ENCODE measurements around the gene LUZP1. TPM values are rescaled to one million over a fixed set of nuclear protein-coding genes. Genes with fewer than 3 reads are reported as not detected.
"Not testable (repeated sequence)": the region's sequence is repeated elsewhere in the genome, so short reads cannot be mapped to it uniquely, and the experiment has no call there.

The LUZP1 gene
- total RNA-seq, 1 donor from 2014 or later, result 10.8 TPM

DNA sequence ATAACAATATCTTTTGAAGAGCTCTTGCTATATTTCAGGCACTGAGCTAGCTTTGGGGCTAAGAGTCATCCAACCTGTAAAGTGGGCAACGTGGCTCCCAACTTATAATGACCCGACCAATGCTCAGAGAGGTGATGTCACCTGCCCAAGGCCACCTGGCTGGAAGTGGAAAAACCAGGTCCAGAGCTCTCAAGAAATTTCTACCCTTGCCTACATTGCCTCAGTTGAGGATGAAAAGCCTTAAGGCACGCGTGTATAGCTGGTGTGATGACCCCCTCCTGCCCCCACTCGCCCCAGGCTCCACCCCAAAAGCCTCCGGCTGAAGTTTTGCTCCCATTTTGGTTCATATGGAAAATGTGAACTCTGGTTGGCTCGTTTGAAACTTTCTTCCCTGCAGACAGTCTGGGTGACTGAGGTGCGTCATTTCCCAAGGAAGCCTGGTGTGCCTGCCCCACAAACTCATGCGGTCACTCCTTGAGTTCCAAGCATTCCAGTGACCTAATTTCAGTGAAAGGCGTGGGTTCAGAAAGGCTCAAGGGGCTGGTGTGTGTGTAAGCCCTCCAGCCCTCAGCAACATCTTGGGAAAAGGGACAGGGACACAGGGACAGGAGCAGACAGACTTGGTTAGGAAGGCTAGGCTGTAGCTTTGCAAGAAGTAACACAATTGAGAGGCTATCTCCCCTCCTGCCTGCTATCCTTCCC lies 28.1 kb upstream of the LUZP1 start:
- H3K4me3 Mint-ChIP-seq, result no peak overlapping the region
- ChIA-PET CTCF (interaction anchor here (1.7 to 2.8 kb wide), 3 partner anchors 11 to 97 kb away, joined by 8 to 15 read pairs (median 11); no protein-coding TSS in a partner anchor), POLR2A (no interaction called here)
- H3K27me3 Mint-ChIP-seq, result peaks cover 14% of the 10 kb centered on the region
- ATAC-seq (ENCODE audit: low read depth), result no peak
- no peak for DNase-seq
- H3K36me3 Mint-ChIP-seq (ENCODE audit: low read depth), result no peaks in the 10 kb centered on the region
- H3K4me1 Mint-ChIP-seq, result no peaks in the 10 kb centered on the region
- no peaks in the 10 kb centered on the region for H3K9me3 Mint-ChIP-seq
- TF ChIP-seq CTCF (IDR thresholded peaks at IDR 0.05), result no peak
- no peak overlapping the region for H3K27ac Mint-ChIP-seq
- intact Hi-C loops (cut with micrococcal nuclease), result no loop called here

- Mint-ChIP-seq H3K9me3 (no peaks in the 10 kb centered on the region), H3K36me3 (ENCODE audit: low read depth) (no peaks in the 10 kb centered on the region), H3K4me1 (no peaks in the 10 kb centered on the region), H3K27ac (no peak overlapping the region), H3K27me3 (peaks cover 21% of the 10 kb centered on the region), H3K4me3 (no peak overlapping the region)
- intact Hi-C loops (cut with micrococcal nuclease), result no loop called here
- ChIA-PET POLR2A (no interaction called here), CTCF (interaction anchor here (0.7 to 2.8 kb wide), 3 partner anchors 10 to 597 kb away, joined by 5 to 15 read pairs (median 11); partner anchors contain the start of gene LYPLA2)
- ATAC-seq (ENCODE audit: low read depth) (no peak), DNase-seq (no peak)
- TF ChIP-seq CTCF (IDR thresholded peaks at IDR 0.05), result no peak
These were observed 25.7 kb upstream of the LUZP1 start for GRCh38 chr1:23194119-23194984.

DNA sequence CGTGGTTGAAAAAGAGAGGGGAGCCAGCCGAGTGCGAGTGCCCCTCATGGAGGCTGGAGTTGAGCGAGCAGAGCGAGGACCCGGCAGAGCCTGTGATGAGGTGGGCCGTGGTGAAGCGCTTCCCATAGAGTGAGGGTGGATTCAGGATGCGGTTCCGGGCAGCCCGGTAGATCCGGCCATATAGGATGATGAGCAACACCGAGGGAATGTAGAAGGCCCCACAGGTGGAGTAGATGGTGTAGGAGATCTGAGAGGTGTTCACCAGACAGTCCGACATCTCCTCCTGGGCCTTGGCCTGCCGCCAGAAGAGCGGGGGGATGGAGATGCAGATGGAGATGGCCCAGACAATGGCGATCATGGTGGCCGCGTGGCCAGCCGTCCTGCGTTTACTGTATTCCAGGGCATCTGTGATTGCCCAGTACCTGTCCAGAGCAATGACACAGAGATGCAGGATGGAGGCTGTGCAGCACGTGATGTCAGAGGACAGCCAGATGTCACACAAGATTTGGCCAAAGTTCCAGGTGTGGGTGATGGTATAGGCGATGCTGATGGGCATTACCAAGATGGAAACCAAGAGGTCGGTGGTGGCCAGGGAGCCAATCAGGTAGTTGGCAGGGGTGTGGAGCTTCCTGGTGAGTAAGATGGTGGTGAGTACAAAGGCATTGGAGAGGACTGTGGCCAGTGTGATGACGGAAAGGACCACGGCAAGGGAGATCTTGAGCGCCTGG lies 24.9 kb upstream of the LUZP1 start:
- Mint-ChIP-seq H3K4me3 (no peak overlapping the region), H3K27me3 (peaks cover 22% of the 10 kb centered on the region), H3K4me1 (no peaks in the 10 kb centered on the region), H3K27ac (no peak overlapping the region), H3K9me3 (no peaks in the 10 kb centered on the region), H3K36me3 (ENCODE audit: low read depth) (no peaks in the 10 kb centered on the region)
- CTCF ChIA-PET, result interaction anchor here (2.8 kb wide), 1 partner anchor 10 kb away, joined by 15 read pairs; no protein-coding TSS in a partner anchor
- POLR2A ChIA-PET, result no interaction called here
- no peak for ATAC-seq (ENCODE audit: low read depth)
- no peak for DNase-seq
- intact Hi-C loops (cut with micrococcal nuclease), result no loop called here
- TF ChIP-seq CTCF (IDR thresholded peaks at IDR 0.05), result no peak

DNA sequence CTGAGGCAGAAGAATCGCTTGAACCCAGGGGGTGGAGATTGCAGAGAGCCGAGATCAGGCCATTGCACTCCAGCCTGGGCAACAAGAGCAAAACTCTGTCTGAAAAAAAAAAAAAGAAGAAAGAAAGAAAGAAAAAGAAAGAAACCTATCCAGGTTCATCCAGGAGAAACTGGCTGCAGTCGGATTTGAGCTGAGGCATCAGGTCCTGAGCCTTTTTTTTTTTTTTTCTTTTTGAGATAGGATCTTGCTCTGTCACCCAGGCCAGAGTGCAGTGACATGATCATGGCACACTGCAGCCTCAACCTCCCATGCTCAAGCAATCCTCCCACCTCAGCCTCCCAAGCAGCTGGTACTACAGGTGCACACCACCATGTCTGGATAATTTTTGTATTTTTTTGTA lies 22.5 kb upstream of the LUZP1 start:
- Mint-ChIP-seq H3K9me3 (no peaks in the 10 kb centered on the region), H3K27ac (no peak overlapping the region), H3K4me3 (no peak overlapping the region), H3K4me1 (no peaks in the 10 kb centered on the region), H3K27me3 (peaks cover 21% of the 10 kb centered on the region), H3K36me3 (ENCODE audit: low read depth) (no peaks in the 10 kb centered on the region)
- ChIA-PET CTCF (no interaction called here), POLR2A (no interaction called here)
- no peak for DNase-seq
- ATAC-seq (ENCODE audit: low read depth), result no peak
- intact Hi-C loops (cut with micrococcal nuclease), result no loop called here
- no peak for TF ChIP-seq CTCF (IDR thresholded peaks at IDR 0.05)

- H3K4me3 Mint-ChIP-seq; H3K36me3 Mint-ChIP-seq (ENCODE audit: low read depth); ATAC-seq (ENCODE audit: low read depth); H3K4me1 Mint-ChIP-seq; DNase-seq; H3K27ac Mint-ChIP-seq; POLR2A ChIA-PET; H3K9me3 Mint-ChIP-seq: not testable (repeated sequence)
- intact Hi-C loops (cut with micrococcal nuclease), result loop anchor here (10.0 kb wide), 1 partner anchor 484 kb away; no protein-coding TSS in a partner anchor
- CTCF ChIA-PET, result interaction anchor here (1.8 to 9.0 kb wide), 2 partner anchors 88 to 94 kb away, joined by 4 to 407 read pairs; no protein-coding TSS in a partner anchor
- peaks cover 16% of the 10 kb centered on the region for H3K27me3 Mint-ChIP-seq
These were observed 20.3 kb upstream of the LUZP1 start for GRCh38 chr1:23188936-23189452.
